ENCODE data around the gene HLA-DMB. TPM values are rescaled to one million over a fixed set of nuclear protein-coding genes. Genes with fewer than 3 reads are reported as not detected.

Gene HLA-DMB
- total RNA-seq, 4 donors from 2014 or later = 15.0 to 30.2 (median 18.1) TPM

DNA sequence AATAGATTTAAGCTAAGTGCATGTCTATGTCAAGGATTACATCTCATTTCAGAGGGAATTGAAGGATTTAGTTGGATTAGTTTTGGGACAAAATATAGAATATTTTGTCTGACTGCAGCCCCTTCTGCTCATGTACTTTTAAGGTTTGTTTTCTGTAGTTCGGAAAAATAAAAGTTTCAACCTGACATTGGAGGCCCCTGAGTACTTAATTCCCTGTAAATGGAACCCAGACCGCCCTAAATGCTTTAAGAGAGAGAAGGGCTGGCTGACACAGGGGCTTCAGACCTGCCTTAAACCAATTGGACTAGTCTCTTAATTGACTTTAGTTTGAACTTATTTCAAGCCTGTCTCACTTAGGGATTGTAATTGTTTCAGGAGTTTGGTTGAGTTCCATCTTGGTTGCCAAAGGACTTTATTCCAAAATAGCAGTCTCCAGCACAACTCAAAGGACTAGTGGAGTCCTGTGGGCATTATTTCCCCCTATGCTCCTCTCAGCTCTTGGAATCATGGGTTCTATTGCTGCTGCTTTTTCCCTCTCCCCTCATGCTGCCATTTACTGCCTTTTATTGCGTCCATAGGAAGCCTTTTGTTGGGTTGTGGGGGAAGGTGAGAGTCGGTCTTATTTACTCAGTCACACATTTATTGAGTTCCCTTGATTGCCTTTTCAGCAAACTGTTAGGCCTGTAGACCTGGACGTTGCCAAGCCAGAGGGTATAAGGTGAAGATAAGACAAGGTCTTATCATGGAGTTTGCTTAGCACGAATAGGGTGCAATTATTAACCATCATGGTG, 42.1 kb upstream of the HLA-DMB start:
- DNase-seq (ENCODE audit: low spot score in 2 of 2) = no peak
- no peaks in the 10 kb centered on the region for H3K27me3 ChIP-seq
- no peaks in the 10 kb centered on the region for H3K9me3 ChIP-seq
- TF ChIP-seq EP300 (IDR thresholded peaks at IDR 0.05) (no peak), POLR2AphosphoS5 (IDR thresholded peaks at IDR 0.05) (no peak), POLR2A (IDR thresholded peaks at IDR 0.05) (no peak)
- TF ChIP-seq, protein P1, sequence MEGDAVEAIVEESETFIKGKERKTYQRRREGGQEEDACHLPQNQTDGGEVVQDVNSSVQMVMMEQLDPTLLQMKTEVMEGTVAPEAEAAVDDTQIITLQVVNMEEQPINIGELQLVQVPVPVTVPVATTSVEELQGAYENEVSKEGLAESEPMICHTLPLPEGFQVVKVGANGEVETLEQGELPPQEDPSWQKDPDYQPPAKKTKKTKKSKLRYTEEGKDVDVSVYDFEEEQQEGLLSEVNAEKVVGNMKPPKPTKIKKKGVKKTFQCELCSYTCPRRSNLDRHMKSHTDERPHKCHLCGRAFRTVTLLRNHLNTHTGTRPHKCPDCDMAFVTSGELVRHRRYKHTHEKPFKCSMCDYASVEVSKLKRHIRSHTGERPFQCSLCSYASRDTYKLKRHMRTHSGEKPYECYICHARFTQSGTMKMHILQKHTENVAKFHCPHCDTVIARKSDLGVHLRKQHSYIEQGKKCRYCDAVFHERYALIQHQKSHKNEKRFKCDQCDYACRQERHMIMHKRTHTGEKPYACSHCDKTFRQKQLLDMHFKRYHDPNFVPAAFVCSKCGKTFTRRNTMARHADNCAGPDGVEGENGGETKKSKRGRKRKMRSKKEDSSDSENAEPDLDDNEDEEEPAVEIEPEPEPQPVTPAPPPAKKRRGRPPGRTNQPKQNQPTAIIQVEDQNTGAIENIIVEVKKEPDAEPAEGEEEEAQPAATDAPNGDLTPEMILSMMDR (IDR thresholded peaks at IDR 0.05) = no peak
- peaks cover 45% of the 10 kb centered on the region for H3K36me3 ChIP-seq
- H3K4me1 ChIP-seq = peaks cover 15% of the 10 kb centered on the region
- no peak overlapping the region for H3K4me3 ChIP-seq
- WGBS = 50% methylated on average over 6 of the region's 6 CpGs
- H3K27ac ChIP-seq = no peak overlapping the region

DNA sequence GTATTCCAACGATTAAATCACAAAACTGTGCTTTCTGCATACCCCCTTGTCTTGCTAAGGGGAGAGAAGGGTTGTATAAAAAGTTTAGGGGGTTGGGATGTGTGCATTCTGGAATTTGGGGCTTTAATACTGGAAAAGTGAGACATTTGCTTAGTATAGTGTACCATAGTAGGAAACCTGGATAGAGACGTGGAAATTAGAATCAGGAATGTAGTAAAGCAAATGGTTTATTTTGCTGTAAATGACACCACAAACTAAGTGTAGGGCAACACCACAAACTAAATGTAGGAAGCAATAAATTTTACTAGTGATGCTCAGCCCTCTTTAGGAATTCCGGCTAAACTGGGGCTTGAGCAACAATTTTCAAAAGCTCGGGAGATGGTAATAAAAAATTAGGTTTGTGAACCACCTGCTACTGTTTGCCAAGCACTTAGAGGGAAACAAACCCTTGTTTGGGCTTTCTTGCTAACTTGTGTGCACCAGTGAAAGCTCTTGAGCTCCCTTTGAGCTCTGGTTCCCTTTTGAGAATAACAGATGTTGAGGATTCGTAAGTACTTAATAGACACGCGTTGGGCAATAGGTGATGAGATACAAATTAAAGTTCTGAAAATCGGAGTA, 41.4 kb upstream of the HLA-DMB start:
- no peaks in the 10 kb centered on the region for H3K9me3 ChIP-seq
- no peak overlapping the region for H3K27ac ChIP-seq
- H3K4me1 ChIP-seq = peaks cover 21% of the 10 kb centered on the region
- no peak overlapping the region for H3K4me3 ChIP-seq
- H3K36me3 ChIP-seq = peaks cover 52% of the 10 kb centered on the region
- 53% methylated on average over 8 of the region's 8 CpGs for WGBS
- H3K27me3 ChIP-seq = no peaks in the 10 kb centered on the region
- no peak for TF ChIP-seq EP300 (IDR thresholded peaks at IDR 0.05)
- TF ChIP-seq, protein P1 (IDR thresholded peaks at IDR 0.05) = no peak
- no peak for TF ChIP-seq POLR2AphosphoS5 (IDR thresholded peaks at IDR 0.05)
- TF ChIP-seq POLR2A (IDR thresholded peaks at IDR 0.05) = no peak
- DNase-seq (ENCODE audit: low spot score in 2 of 2) = no peak

DNA sequence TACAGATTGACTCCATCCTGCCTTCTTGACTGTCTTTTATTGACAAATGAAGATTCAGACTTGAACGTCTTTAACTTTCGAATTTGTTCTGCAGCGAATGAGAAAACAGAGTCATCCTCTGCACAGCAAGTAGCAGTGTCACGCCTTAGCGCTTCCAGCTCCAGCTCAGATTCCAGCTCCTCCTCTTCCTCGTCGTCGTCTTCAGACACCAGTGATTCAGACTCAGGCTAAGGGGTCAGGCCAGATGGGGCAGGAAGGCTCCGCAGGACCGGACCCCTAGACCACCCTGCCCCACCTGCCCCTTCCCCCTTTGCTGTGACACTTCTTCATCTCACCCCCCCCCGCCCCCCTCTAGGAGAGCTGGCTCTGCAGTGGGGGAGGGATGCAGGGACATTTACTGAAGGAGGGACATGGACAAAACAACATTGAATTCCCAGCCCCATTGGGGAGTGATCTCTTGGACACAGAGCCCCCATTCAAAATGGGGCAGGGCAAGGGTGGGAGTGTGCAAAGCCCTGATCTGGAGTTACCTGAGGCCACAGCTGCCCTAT, 39.7 kb upstream of the HLA-DMB start:
- Histone ChIP-seq H3K27ac (no peak overlapping the region), H3K27me3 (no peaks in the 10 kb centered on the region), H3K36me3 (peaks cover 68% of the 10 kb centered on the region), H3K9me3 (no peaks in the 10 kb centered on the region), H3K4me1 (peaks cover 37% of the 10 kb centered on the region), H3K4me3 (no peak overlapping the region)
- TF ChIP-seq EP300 (IDR thresholded peaks at IDR 0.05) (no peak), POLR2AphosphoS5 (IDR thresholded peaks at IDR 0.05) (no peak), POLR2A (IDR thresholded peaks at IDR 0.05) (no peak)
- TF ChIP-seq, protein P1 (IDR thresholded peaks at IDR 0.05) = no peak
- WGBS = 65% methylated on average over 11 of the region's 11 CpGs
- DNase-seq (ENCODE audit: low spot score in 2 of 2) = no peak

DNA sequence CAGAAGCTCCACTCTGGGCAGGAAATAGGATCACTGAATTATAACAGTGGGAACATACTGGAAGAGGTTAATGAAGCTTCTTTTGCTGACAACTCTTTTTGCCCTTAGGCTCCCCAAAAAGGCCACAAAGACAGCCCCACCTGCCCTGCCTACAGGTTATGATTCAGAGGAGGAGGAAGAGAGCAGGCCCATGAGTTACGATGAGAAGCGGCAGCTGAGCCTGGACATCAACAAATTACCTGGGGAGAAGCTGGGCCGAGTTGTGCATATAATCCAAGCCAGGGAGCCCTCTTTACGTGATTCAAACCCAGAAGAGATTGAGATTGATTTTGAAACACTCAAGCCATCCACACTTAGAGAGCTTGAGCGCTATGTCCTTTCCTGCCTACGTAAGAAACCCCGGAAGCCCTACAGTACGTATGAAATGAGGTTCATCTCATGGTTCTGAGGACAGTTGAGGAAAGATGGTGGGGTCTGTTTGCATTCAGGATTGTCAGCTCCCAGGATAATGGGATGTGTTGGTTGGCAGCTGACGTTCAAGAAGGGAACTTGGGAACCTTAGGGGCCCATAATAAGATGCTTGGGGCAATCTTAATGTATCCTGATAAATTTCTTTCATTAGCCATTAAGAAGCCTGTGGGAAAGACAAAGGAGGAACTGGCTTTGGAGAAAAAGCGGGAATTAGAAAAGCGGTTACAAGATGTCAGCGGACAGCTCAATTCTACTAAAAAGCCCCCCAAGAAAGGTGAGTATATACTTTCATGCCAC, 39.1 kb upstream of the HLA-DMB start:
- Histone ChIP-seq H3K9me3 (no peaks in the 10 kb centered on the region), H3K4me3 (no peak overlapping the region), H3K27ac (no peak overlapping the region), H3K36me3 (peaks cover 75% of the 10 kb centered on the region), H3K4me1 (peaks cover 42% of the 10 kb centered on the region), H3K27me3 (no peaks in the 10 kb centered on the region)
- 88% methylated on average over 12 of the region's 12 CpGs for WGBS
- no peak for DNase-seq (ENCODE audit: low spot score in 2 of 2)
- TF ChIP-seq POLR2AphosphoS5 (IDR thresholded peaks at IDR 0.05) = no peak
- no peak for TF ChIP-seq EP300 (IDR thresholded peaks at IDR 0.05)
- TF ChIP-seq, protein P1 (IDR thresholded peaks at IDR 0.05) = no peak
